DMS53 (cell line): ENCODE results near the gene ZNF783.

Experiments
- DNase-seq: peaks from one replicate; lab custom pipeline; 2025; lab: John Stamatoyannopoulos, UW

The ZNF783 gene

GRCh38 chr7:149281508-149282330 is 19.7 kb downstream of the ZNF783 start:
- no peak for DNase-seq

- no peak for DNase-seq
These were observed 20.3 kb downstream of the ZNF783 start for GRCh38 chr7:149282331-149282655.

- DNase-seq: no peak
These were observed 21.3 kb downstream of the ZNF783 start for GRCh38 chr7:149283321-149283720.

- DNase-seq: peak; percentile 81
These were observed 22.3 kb downstream of the ZNF783 start for GRCh38 chr7:149284343-149284742.

GRCh38 chr7:149284850-149285585 is 23.0 kb downstream of the ZNF783 start:
- DNase-seq: peak; percentile 100

- peak; percentile 69 for DNase-seq
These were observed 23.6 kb downstream of the ZNF783 start for GRCh38 chr7:149285603-149286002.

GRCh38 chr7:149286811-149287400 is 24.9 kb downstream of the ZNF783 start:
- peak; percentile 35 for DNase-seq

GRCh38 chr7:149287622-149288021 is 25.6 kb downstream of the ZNF783 start:
- no peak for DNase-seq

GRCh38 chr7:149289262-149289661 is 27.3 kb downstream of the ZNF783 start:
- no peak for DNase-seq

- no peak for DNase-seq
These were observed 27.9 kb downstream of the ZNF783 start for GRCh38 chr7:149289856-149290255.

GRCh38 chr7:149291036-149291780 is 29.2 kb downstream of the ZNF783 start:
- DNase-seq: no peak

- no peak for DNase-seq
These were observed 29.9 kb downstream of the ZNF783 start for GRCh38 chr7:149291781-149292461.

GRCh38 chr7:149292462-149292823 is 30.4 kb downstream of the ZNF783 start:
- DNase-seq: no peak

- DNase-seq: no peak
These were observed 31.3 kb downstream of the ZNF783 start for GRCh38 chr7:149293338-149293737.

GRCh38 chr7:149293946-149294633 is 32.1 kb downstream of the ZNF783 start:
- DNase-seq: no peak

GRCh38 chr7:149294634-149295480 is 32.9 kb downstream of the ZNF783 start:
- no peak for DNase-seq

GRCh38 chr7:149295481-149295850 is 33.5 kb downstream of the ZNF783 start:
- DNase-seq: no peak

- DNase-seq: no peak
These were observed 34.4 kb downstream of the ZNF783 start for GRCh38 chr7:149296368-149296767.

GRCh38 chr7:149297034-149297755 is 35.2 kb downstream of the ZNF783 start:
- DNase-seq: no peak
